SK-N-SH treated with all-trans-retinoic acid at 6 μM for 48 hours (cell line): ENCODE results near the gene POU4F1.

Experiments
- ATAC-seq: fragments of 200-7000 bp; cut with Tn5 transposase; 3 replicates; pipeline ENCODE4 v1.9.1; 2020; ENCODE audit warnings: mild to moderate bottlenecking, moderate library complexity
- ARNTL ChIP-seq: fragments of 450-650 bp; formaldehyde crosslinking; IDR thresholded peaks from 2 replicates; pipeline ENCODE4 v1.5.0; 2020; ENCODE audit warnings: low read depth, mild to moderate bottlenecking, moderate library complexity, borderline replicate concordance
- BACH2 ChIP-seq: fragments of 250-450 bp; sonication (Bioruptor Pico); IDR thresholded peaks from 2 replicates; pipeline ENCODE4 v1.9.0; 2021; ENCODE audit warnings: mild to moderate bottlenecking, borderline replicate concordance
- CREB5 ChIP-seq: fragments of 250-450 bp; sonication (Bioruptor Pico); IDR thresholded peaks from 2 replicates; pipeline ENCODE4 v1.5.1; 2020; ENCODE audit warnings: low read depth, mild to moderate bottlenecking, moderate library complexity
- CSDC2 ChIP-seq: fragments of 250-450 bp; sonication (Bioruptor Pico); IDR thresholded peaks from 2 replicates; pipeline ENCODE4 v1.5.0; 2020; ENCODE audit warnings: mild to moderate bottlenecking, moderate library complexity
- CSRNP3 ChIP-seq: fragments of 250-450 bp; sonication (Bioruptor Pico); IDR thresholded peaks from 2 replicates; pipeline ENCODE4 v1.5.1; 2021; ENCODE audit warnings: mild to moderate bottlenecking, moderate library complexity
- ESRRG ChIP-seq: fragments of 250-450 bp; sonication (Bioruptor Pico); IDR thresholded peaks from 2 replicates; pipeline ENCODE4 v1.6.1; 2021; ENCODE audit warnings: mild to moderate bottlenecking
- GLIS3 ChIP-seq: fragments of 250-450 bp; sonication (Bioruptor Pico); IDR thresholded peaks from 2 replicates; pipeline ENCODE4 v1.5.0; 2020; ENCODE audit warnings: mild to moderate bottlenecking, moderate library complexity
- ISL1 ChIP-seq: fragments of 250-450 bp; sonication (Bioruptor Pico); IDR thresholded peaks from 2 replicates; pipeline ENCODE4 v2.1.2; 2022; ENCODE audit warnings: mild to moderate bottlenecking, moderate library complexity
- PATZ1 ChIP-seq: fragments of 250-450 bp; sonication (Bioruptor Pico); IDR thresholded peaks from 2 replicates; pipeline ENCODE4 v1.8.0; 2020; ENCODE audit warnings: mild to moderate bottlenecking, moderate library complexity, borderline replicate concordance
- POU6F1 ChIP-seq: fragments of 250-450 bp; sonication (Bioruptor Pico); IDR thresholded peaks from 2 replicates; pipeline ENCODE4 v1.8.0; 2021; ENCODE audit warnings: low read depth, mild to moderate bottlenecking, moderate library complexity, borderline replicate concordance
- RARB ChIP-seq: fragments of 250-450 bp; sonication (Bioruptor Pico); IDR thresholded peaks from 2 replicates; pipeline ENCODE4 v1.8.0; 2021; ENCODE audit warnings: mild to moderate bottlenecking, moderate library complexity
- SNAI2 ChIP-seq: fragments of 250-450 bp; sonication (Bioruptor Pico); IDR thresholded peaks from 2 replicates; pipeline ENCODE4 v1.5.0; 2020; ENCODE audit warnings: mild to moderate bottlenecking, moderate library complexity
- TCF4 ChIP-seq: fragments of 250-450 bp; sonication (Bioruptor Pico); IDR thresholded peaks from 2 replicates; pipeline ENCODE4 v1.8.0; 2021; ENCODE audit warnings: mild to moderate bottlenecking, moderate library complexity, borderline replicate concordance
- TOX ChIP-seq: fragments of 250-450 bp; sonication (Bioruptor Pico); IDR thresholded peaks from 2 replicates; pipeline ENCODE4 v1.8.0; 2021; ENCODE audit warnings: mild to moderate bottlenecking, moderate library complexity, borderline replicate concordance
- TSHZ2 ChIP-seq: fragments of 250-450 bp; sonication (Bioruptor Pico); IDR thresholded peaks from 2 replicates; pipeline ENCODE4 v1.5.0; 2020; ENCODE audit warnings: mild to moderate bottlenecking, moderate library complexity
- ZC3H10 ChIP-seq: fragments of 250-450 bp; sonication (Bioruptor Pico); IDR thresholded peaks from 2 replicates; pipeline ENCODE4 v1.5.1; 2021; ENCODE audit warnings: mild to moderate bottlenecking, moderate library complexity
- ZFP3 ChIP-seq: fragments of 250-450 bp; sonication (Bioruptor Pico); IDR thresholded peaks from 2 replicates; pipeline ENCODE4 v1.5.0; 2020; ENCODE audit warnings: mild to moderate bottlenecking, moderate library complexity
- ZFP30 ChIP-seq: fragments of 450-650 bp; formaldehyde crosslinking; IDR thresholded peaks from 2 replicates; pipeline ENCODE4 v1.5.0; 2022; ENCODE audit warnings: mild to moderate bottlenecking, moderate library complexity
- ZNF565 ChIP-seq: fragments of 450-650 bp; formaldehyde crosslinking; conservative IDR thresholded peaks from 2 replicates; pipeline ENCODE4 v1.5.0; 2020; ENCODE audit warnings: low read depth, mild to moderate bottlenecking, moderate library complexity
- ZNF70 ChIP-seq: fragments of 450-650 bp; formaldehyde crosslinking; IDR thresholded peaks from 2 replicates; pipeline ENCODE4 v1.5.0; 2020; ENCODE audit warnings: mild to moderate bottlenecking, moderate library complexity
- ZNF8 ChIP-seq: fragments of 450-650 bp; formaldehyde crosslinking; IDR thresholded peaks from 2 replicates; pipeline ENCODE4 v1.5.0; 2020; ENCODE audit warnings: mild to moderate bottlenecking, moderate library complexity

The POU4F1 gene

GRCh38 chr13:78572459-78572858 is 30.9 kb downstream of the POU4F1 start:
- TF ChIP-seq SNAI2 (CRISPR knock-in tag) (no peak), ZFP3 (CRISPR knock-in tag) (no peak), ZFP30 (CRISPR knock-in tag) (no peak), ARNTL (CRISPR knock-in tag) (no peak), TSHZ2 (no peak), ZNF8 (CRISPR knock-in tag) (no peak), POU6F1 (CRISPR knock-in tag) (no peak), ZC3H10 (CRISPR knock-in tag) (no peak), ZNF70 (CRISPR knock-in tag) (no peak), CREB5 (CRISPR knock-in tag) (no peak), CSRNP3 (no peak), PATZ1 (CRISPR knock-in tag) (no peak), ISL1 (CRISPR knock-in tag) (no peak), GLIS3 (CRISPR knock-in tag) (no peak)

GRCh38 chr13:78569029-78569428 is 34.3 kb downstream of the POU4F1 start:
- no peak for ATAC-seq
- TF ChIP-seq TCF4 (CRISPR knock-in tag) (no peak), TOX (CRISPR knock-in tag) (no peak), ZC3H10 (CRISPR knock-in tag) (no peak), BACH2 (CRISPR knock-in tag) (no peak), RARB (CRISPR knock-in tag) (no peak), GLIS3 (CRISPR knock-in tag) (no peak), ISL1 (CRISPR knock-in tag) (no peak)

More at GRCh38 chr13:78572459-78572858, 30.9 kb downstream of the POU4F1 start:
- ATAC-seq = no peak

- no peak for TF ChIP-seq GLIS3 (CRISPR knock-in tag)
- no peak for TF ChIP-seq CSDC2 (CRISPR knock-in tag)
- TF ChIP-seq ESRRG (CRISPR knock-in tag) = no peak
- TF ChIP-seq ZFP3 (CRISPR knock-in tag) = no peak
- no peak for TF ChIP-seq ZNF565 (CRISPR knock-in tag)
- TF ChIP-seq BACH2 (CRISPR knock-in tag) = no peak
- no peak for TF ChIP-seq ZNF8 (CRISPR knock-in tag)
- no peak for TF ChIP-seq CREB5 (CRISPR knock-in tag)
- no peak for TF ChIP-seq ZNF70 (CRISPR knock-in tag)
- no peak for TF ChIP-seq ZC3H10 (CRISPR knock-in tag)
- TF ChIP-seq TCF4 (CRISPR knock-in tag) = no peak
- TF ChIP-seq RARB (CRISPR knock-in tag) = no peak
- no peak for TF ChIP-seq SNAI2 (CRISPR knock-in tag)
- ATAC-seq = no peak
Measured at GRCh38 chr13:78566631-78567030, 36.7 kb downstream of the POU4F1 start.
